ENCODE data around the gene LAMTOR4.

- TF ChIP-seq CTCF (IDR thresholded peaks at IDR 0.05) (no peak), POLR2A (IDR thresholded peaks at IDR 0.05) (no peak)
Observed at GRCh38 chr7:100119970-100120732, 28.6 kb upstream of the LAMTOR4 start.

Data from gastroesophageal sphincter (tissue), 3 donors.